ENCODE results near the gene CTXND1. TPM values are rescaled to one million over a fixed set of nuclear protein-coding genes. Genes with fewer than 3 reads are reported as not detected.

Gene CTXND1
- total RNA-seq, 1 experiment from 2014 or later: 0.04 TPM

DNA sequence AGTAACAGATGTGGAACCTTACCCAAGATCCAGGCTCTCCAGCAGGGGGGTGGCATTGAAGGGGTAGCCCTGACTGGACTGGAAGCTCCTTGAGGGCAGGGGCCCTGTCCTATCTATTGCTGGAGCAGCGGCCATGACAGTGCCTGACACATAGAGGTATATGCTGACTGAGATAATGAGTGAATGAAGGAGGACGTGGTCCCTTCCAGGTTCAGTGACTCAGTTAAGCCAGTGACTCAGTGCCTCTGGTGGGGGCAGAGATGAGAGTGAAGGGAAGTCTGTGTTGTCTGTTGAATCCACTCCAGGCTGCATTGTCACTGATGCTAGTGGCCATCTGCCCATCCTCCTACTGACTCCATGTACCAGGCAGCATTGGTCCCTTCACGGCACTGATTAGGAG is 13.0 kb upstream of the CTXND1 start (continued):
- TF ChIP-seq, protein P1, sequence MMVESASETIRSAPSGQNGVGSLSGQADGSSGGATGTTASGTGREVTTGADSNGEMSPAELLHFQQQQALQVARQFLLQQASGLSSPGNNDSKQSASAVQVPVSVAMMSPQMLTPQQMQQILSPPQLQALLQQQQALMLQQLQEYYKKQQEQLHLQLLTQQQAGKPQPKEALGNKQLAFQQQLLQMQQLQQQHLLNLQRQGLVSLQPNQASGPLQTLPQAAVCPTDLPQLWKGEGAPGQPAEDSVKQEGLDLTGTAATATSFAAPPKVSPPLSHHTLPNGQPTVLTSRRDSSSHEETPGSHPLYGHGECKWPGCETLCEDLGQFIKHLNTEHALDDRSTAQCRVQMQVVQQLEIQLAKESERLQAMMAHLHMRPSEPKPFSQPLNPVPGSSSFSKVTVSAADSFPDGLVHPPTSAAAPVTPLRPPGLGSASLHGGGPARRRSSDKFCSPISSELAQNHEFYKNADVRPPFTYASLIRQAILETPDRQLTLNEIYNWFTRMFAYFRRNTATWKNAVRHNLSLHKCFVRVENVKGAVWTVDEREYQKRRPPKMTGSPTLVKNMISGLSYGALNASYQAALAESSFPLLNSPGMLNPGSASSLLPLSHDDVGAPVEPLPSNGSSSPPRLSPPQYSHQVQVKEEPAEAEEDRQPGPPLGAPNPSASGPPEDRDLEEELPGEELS (CRISPR knock-in tag; IDR thresholded peaks at IDR 0.05): no peak
- no peak for TF ChIP-seq ZNF416 (CRISPR knock-in tag; IDR thresholded peaks at IDR 0.05)

DNA sequence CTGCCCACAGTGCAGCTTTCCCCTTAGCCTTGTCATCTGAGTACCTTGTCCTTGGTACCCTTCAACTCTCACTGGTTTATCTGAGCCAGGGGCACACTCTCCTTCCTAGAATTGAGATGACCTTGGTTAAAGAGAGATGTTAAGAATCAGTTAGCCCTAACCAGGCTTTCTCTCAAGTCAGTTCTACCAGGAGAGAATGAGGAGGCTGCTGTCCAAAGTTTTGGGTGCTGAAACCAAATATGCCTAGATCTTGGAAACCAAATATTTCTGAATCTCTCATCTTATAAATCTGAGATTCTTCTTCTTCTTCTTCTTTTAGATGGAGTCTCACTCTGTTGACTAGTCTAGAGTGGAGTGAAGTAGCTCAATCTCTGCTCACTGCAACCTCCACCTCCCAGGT is 12.0 kb upstream of the CTXND1 start:
- ATAC-seq (no peak), DNase-seq (ENCODE audit: low spot score) (no peak)
- H3K27me3 Mint-ChIP-seq (ENCODE audit: low read depth): peaks cover 26% of the 10 kb centered on the region
- ChIA-PET POLR2A (no interaction called here), CTCF (interaction anchor here (1.5 kb wide), 1 partner anchor 80 kb away, joined by 4 read pairs; no protein-coding TSS in a partner anchor)
- H3K36me3 Mint-ChIP-seq: no peaks in the 10 kb centered on the region
- no peak overlapping the region for H3K4me3 Mint-ChIP-seq
- H3K4me1 Mint-ChIP-seq: no peaks in the 10 kb centered on the region
- TF ChIP-seq, protein P2, sequence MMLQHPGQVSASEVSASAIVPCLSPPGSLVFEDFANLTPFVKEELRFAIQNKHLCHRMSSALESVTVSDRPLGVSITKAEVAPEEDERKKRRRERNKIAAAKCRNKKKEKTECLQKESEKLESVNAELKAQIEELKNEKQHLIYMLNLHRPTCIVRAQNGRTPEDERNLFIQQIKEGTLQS (CRISPR knock-in tag; conservative IDR thresholded peaks at IDR 0.05): no peak
- TF ChIP-seq NR2C2 (CRISPR knock-in tag; IDR thresholded peaks at IDR 0.05) (no peak), NR3C1 (CRISPR knock-in tag; conservative IDR thresholded peaks at IDR 0.05; ENCODE audit: low read depth) (no peak), ZNF423 (CRISPR knock-in tag; IDR thresholded peaks at IDR 0.05) (no peak), NR1H2 (CRISPR knock-in tag; IDR thresholded peaks at IDR 0.05) (no peak), EMX1 (CRISPR knock-in tag; IDR thresholded peaks at IDR 0.05) (no peak), ZNF263 (CRISPR knock-in tag; IDR thresholded peaks at IDR 0.05; ENCODE audit: low read depth) (no peak), TEAD4 (CRISPR knock-in tag; IDR thresholded peaks at IDR 0.05) (no peak), SOX15 (CRISPR knock-in tag; IDR thresholded peaks at IDR 0.05) (no peak), PRRX2 (CRISPR knock-in tag; IDR thresholded peaks at IDR 0.05) (no peak), NFYB (CRISPR knock-in tag; conservative IDR thresholded peaks at IDR 0.05; ENCODE audit: low read depth) (no peak), CREB1 (CRISPR knock-in tag; IDR thresholded peaks at IDR 0.05) (no peak)
- TF ChIP-seq, protein P3, sequence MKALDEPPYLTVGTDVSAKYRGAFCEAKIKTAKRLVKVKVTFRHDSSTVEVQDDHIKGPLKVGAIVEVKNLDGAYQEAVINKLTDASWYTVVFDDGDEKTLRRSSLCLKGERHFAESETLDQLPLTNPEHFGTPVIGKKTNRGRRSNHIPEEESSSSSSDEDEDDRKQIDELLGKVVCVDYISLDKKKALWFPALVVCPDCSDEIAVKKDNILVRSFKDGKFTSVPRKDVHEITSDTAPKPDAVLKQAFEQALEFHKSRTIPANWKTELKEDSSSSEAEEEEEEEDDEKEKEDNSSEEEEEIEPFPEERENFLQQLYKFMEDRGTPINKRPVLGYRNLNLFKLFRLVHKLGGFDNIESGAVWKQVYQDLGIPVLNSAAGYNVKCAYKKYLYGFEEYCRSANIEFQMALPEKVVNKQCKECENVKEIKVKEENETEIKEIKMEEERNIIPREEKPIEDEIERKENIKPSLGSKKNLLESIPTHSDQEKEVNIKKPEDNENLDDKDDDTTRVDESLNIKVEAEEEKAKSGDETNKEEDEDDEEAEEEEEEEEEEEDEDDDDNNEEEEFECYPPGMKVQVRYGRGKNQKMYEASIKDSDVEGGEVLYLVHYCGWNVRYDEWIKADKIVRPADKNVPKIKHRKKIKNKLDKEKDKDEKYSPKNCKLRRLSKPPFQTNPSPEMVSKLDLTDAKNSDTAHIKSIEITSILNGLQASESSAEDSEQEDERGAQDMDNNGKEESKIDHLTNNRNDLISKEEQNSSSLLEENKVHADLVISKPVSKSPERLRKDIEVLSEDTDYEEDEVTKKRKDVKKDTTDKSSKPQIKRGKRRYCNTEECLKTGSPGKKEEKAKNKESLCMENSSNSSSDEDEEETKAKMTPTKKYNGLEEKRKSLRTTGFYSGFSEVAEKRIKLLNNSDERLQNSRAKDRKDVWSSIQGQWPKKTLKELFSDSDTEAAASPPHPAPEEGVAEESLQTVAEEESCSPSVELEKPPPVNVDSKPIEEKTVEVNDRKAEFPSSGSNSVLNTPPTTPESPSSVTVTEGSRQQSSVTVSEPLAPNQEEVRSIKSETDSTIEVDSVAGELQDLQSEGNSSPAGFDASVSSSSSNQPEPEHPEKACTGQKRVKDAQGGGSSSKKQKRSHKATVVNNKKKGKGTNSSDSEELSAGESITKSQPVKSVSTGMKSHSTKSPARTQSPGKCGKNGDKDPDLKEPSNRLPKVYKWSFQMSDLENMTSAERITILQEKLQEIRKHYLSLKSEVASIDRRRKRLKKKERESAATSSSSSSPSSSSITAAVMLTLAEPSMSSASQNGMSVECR (CRISPR knock-in tag; IDR thresholded peaks at IDR 0.05; ENCODE audit: borderline replicate concordance): no peak
- TF ChIP-seq, protein P4, sequence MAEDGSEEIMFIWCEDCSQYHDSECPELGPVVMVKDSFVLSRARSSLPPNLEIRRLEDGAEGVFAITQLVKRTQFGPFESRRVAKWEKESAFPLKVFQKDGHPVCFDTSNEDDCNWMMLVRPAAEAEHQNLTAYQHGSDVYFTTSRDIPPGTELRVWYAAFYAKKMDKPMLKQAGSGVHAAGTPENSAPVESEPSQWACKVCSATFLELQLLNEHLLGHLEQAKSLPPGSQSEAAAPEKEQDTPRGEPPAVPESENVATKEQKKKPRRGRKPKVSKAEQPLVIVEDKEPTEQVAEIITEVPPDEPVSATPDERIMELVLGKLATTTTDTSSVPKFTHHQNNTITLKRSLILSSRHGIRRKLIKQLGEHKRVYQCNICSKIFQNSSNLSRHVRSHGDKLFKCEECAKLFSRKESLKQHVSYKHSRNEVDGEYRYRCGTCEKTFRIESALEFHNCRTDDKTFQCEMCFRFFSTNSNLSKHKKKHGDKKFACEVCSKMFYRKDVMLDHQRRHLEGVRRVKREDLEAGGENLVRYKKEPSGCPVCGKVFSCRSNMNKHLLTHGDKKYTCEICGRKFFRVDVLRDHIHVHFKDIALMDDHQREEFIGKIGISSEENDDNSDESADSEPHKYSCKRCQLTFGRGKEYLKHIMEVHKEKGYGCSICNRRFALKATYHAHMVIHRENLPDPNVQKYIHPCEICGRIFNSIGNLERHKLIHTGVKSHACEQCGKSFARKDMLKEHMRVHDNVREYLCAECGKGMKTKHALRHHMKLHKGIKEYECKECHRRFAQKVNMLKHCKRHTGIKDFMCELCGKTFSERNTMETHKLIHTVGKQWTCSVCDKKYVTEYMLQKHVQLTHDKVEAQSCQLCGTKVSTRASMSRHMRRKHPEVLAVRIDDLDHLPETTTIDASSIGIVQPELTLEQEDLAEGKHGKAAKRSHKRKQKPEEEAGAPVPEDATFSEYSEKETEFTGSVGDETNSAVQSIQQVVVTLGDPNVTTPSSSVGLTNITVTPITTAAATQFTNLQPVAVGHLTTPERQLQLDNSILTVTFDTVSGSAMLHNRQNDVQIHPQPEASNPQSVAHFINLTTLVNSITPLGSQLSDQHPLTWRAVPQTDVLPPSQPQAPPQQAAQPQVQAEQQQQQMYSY (CRISPR knock-in tag; IDR thresholded peaks at IDR 0.05): no peak
- TF ChIP-seq, protein P5, sequence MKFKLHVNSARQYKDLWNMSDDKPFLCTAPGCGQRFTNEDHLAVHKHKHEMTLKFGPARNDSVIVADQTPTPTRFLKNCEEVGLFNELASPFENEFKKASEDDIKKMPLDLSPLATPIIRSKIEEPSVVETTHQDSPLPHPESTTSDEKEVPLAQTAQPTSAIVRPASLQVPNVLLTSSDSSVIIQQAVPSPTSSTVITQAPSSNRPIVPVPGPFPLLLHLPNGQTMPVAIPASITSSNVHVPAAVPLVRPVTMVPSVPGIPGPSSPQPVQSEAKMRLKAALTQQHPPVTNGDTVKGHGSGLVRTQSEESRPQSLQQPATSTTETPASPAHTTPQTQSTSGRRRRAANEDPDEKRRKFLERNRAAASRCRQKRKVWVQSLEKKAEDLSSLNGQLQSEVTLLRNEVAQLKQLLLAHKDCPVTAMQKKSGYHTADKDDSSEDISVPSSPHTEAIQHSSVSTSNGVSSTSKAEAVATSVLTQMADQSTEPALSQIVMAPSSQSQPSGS (CRISPR knock-in tag; IDR thresholded peaks at IDR 0.05; ENCODE audit: borderline replicate concordance, low read depth): no peak
- TF ChIP-seq, protein P6, sequence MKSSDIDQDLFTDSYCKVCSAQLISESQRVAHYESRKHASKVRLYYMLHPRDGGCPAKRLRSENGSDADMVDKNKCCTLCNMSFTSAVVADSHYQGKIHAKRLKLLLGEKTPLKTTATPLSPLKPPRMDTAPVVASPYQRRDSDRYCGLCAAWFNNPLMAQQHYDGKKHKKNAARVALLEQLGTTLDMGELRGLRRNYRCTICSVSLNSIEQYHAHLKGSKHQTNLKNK (CRISPR knock-in tag; IDR thresholded peaks at IDR 0.05): no peak
- TF ChIP-seq, protein P7, sequence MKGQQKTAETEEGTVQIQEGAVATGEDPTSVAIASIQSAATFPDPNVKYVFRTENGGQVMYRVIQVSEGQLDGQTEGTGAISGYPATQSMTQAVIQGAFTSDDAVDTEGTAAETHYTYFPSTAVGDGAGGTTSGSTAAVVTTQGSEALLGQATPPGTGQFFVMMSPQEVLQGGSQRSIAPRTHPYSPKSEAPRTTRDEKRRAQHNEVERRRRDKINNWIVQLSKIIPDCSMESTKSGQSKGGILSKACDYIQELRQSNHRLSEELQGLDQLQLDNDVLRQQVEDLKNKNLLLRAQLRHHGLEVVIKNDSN (CRISPR knock-in tag; IDR thresholded peaks at IDR 0.05): no peak
- H3K27ac Mint-ChIP-seq: no peak overlapping the region
- H3K9me3 Mint-ChIP-seq: 0 out of 2 replicates have a peak, but pooled peaks cover 4% of the 10 kb centered on the region

Measured in WTC11 (cell line).